Measurements from ENCODE around the gene MEOX2. TPM values are rescaled to one million over a fixed set of nuclear protein-coding genes. Genes with fewer than 3 reads are reported as not detected.

MEOX2 gene
- polyA plus RNA-seq, 1 donor (not counting 4 experiments of a cell fraction or from before 2014, with no cell fraction given) = not detected

GRCh38 chr7:15620491-15621185 is 65.8 kb downstream of the MEOX2 start:
- dilution Hi-C loops (cut with MboI; ENCODE audit: extremely low pct_ligation_motif_present, low sequenced_read_pairs) = no loop called here
- Histone ChIP-seq H2AFZ (ENCODE audit: control insufficient read depth, low read length) (no peak overlapping the region), H3K79me2 (ENCODE audit: control insufficient read depth, insufficient read depth, low read length) (no peaks in the 10 kb centered on the region), H3K4me3 (ENCODE audit: control insufficient read depth in 2 of 3, extremely low read depth in 1 of 3, insufficient read depth in 2 of 3, low read depth in 1 of 3, low read length in 3 of 3) (no peak overlapping the region), H3K36me3 (ENCODE audit: control insufficient read depth in 2 of 2, extremely low read depth in 1 of 2, insufficient read depth in 2 of 2, low read length in 2 of 2) (no peaks in the 10 kb centered on the region), H3K4me1 (ENCODE audit: control insufficient read depth, extremely low read depth, insufficient read depth, low read length) (no peaks in the 10 kb centered on the region), H3K9me1 (ENCODE audit: control insufficient read depth, extremely low read depth, insufficient read depth, low read length) (no peaks in the 10 kb centered on the region), H4K20me1 (ENCODE audit: control insufficient read depth, extremely low read depth, insufficient read depth, low read length) (no peaks in the 10 kb centered on the region), H3K27me3 (ENCODE audit: control insufficient read depth, extremely low read depth, insufficient read depth, low read length) (no peaks in the 10 kb centered on the region), H3K27ac (ENCODE audit: control insufficient read depth, insufficient read depth, low read length) (no peak overlapping the region), H3K9me3 (ENCODE audit: control insufficient read depth, low read depth, low read length) (no peaks in the 10 kb centered on the region), H3K4me2 (ENCODE audit: control insufficient read depth, extremely low read depth, insufficient read depth, low read depth, low read length) (no peak overlapping the region), H3K9ac (ENCODE audit: control insufficient read depth, extremely low read depth, insufficient read depth, low read length) (no peak overlapping the region)
- FAIRE-seq = no peak
- TF ChIP-seq CTCF (optimal IDR thresholded peaks at IDR 0.05 in 1 of 3, IDR thresholded peaks at IDR 0.05 in 1 of 3, conservative IDR thresholded peaks at IDR 0.05 in 1 of 3; ENCODE audit: extremely low read depth in 1 of 3, insufficient read depth in 2 of 3, low read length in 3 of 3) (no peak), EZH2 (IDR thresholded peaks at IDR 0.05; ENCODE audit: low read length) (no peak)
- DNase-seq (ENCODE audit: low read depth, low spot score) = no peak

DNA sequence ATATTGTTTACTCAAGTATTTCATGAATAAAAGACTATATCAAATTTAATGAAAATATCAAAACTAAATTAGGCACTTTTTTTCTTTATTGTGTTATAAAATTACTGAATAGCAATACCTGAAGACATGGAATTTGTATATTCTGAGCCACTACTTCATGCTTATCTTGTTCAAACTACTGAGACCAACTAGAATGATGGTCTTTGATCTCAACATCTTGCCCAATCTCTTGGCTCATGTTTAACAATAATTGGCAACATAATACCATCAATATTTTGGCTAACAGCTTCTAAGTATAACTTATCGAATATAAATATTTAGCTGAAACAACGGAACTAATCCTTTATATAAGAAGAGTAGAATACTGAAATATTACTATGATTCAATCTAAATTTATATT is 68.2 kb downstream of the MEOX2 start:
- DNase-seq (ENCODE audit: low read depth, low spot score) = no peak
- H3K4me1 ChIP-seq (ENCODE audit: control insufficient read depth, extremely low read depth, insufficient read depth, low read length) = no peaks in the 10 kb centered on the region
- H3K9ac ChIP-seq (ENCODE audit: control insufficient read depth, extremely low read depth, insufficient read depth, low read length) = no peak overlapping the region
- H3K4me2 ChIP-seq (ENCODE audit: control insufficient read depth, extremely low read depth, insufficient read depth, low read depth, low read length) = no peak overlapping the region
- no peak overlapping the region for H3K4me3 ChIP-seq (ENCODE audit: control insufficient read depth in 2 of 3, extremely low read depth in 1 of 3, insufficient read depth in 2 of 3, low read depth in 1 of 3, low read length in 3 of 3)
- H3K27ac ChIP-seq (ENCODE audit: control insufficient read depth, insufficient read depth, low read length) = no peak overlapping the region
- no peak for TF ChIP-seq EZH2 (IDR thresholded peaks at IDR 0.05; ENCODE audit: low read length)
- TF ChIP-seq CTCF (optimal IDR thresholded peaks at IDR 0.05 in 1 of 3, IDR thresholded peaks at IDR 0.05 in 1 of 3, conservative IDR thresholded peaks at IDR 0.05 in 1 of 3; ENCODE audit: extremely low read depth in 1 of 3, insufficient read depth in 2 of 3, low read length in 3 of 3) = no peak
- H4K20me1 ChIP-seq (ENCODE audit: control insufficient read depth, extremely low read depth, insufficient read depth, low read length) = no peaks in the 10 kb centered on the region
- H3K36me3 ChIP-seq (ENCODE audit: control insufficient read depth in 2 of 2, extremely low read depth in 1 of 2, insufficient read depth in 2 of 2, low read length in 2 of 2) = no peaks in the 10 kb centered on the region
- H2AFZ ChIP-seq (ENCODE audit: control insufficient read depth, low read length) = no peak overlapping the region
- no peaks in the 10 kb centered on the region for H3K27me3 ChIP-seq (ENCODE audit: control insufficient read depth, extremely low read depth, insufficient read depth, low read length)
- no peaks in the 10 kb centered on the region for H3K9me3 ChIP-seq (ENCODE audit: control insufficient read depth, low read depth, low read length)
- no peaks in the 10 kb centered on the region for H3K79me2 ChIP-seq (ENCODE audit: control insufficient read depth, insufficient read depth, low read length)
- H3K9me1 ChIP-seq (ENCODE audit: control insufficient read depth, extremely low read depth, insufficient read depth, low read length) = no peaks in the 10 kb centered on the region
- FAIRE-seq = no peak
- dilution Hi-C loops (cut with MboI; ENCODE audit: extremely low pct_ligation_motif_present, low sequenced_read_pairs) = no loop called here
